HepG2 (cell line): ENCODE measurements around the gene SKA2. TPM values are rescaled to one million over a fixed set of nuclear protein-coding genes. Genes with fewer than 3 reads are reported as not detected.

Experiments
- ARID2 ChIP-seq: sonication (generic); formaldehyde crosslinking; IDR thresholded peaks from 2 replicates; pipeline ENCODE4 v1.8.1; 2022; ENCODE audit warnings: mild to moderate bottlenecking, missing genetic modification reagents, borderline replicate concordance
- CREBL2 ChIP-seq: sonication (generic); formaldehyde crosslinking; IDR thresholded peaks from 2 replicates; pipeline ENCODE4 v1.8.1; 2023; ENCODE audit warnings: missing genetic modification reagents, mild to moderate bottlenecking, borderline replicate concordance
- ISL2 ChIP-seq: sonication (generic); formaldehyde crosslinking; IDR thresholded peaks from 2 replicates; pipeline ENCODE4 v1.5.0; 2020; ENCODE audit warnings: missing genetic modification reagents
- MYC ChIP-seq: sonication (generic); formaldehyde crosslinking; IDR thresholded peaks from 2 replicates; pipeline ENCODE4 v1.9.0; 2021; ENCODE audit warnings: missing genetic modification reagents, borderline replicate concordance
- NCOR1 ChIP-seq: fragments of 200-600 bp; sonication (generic); IDR thresholded peaks from 2 replicates; pipeline ENCODE4 v1.7.0; 2017; ENCODE audit warnings: antibody characterized with exemption, low read length, borderline replicate concordance
- NFE2L1 ChIP-seq: sonication (generic); formaldehyde crosslinking; IDR thresholded peaks from 2 replicates; pipeline ENCODE4 v1.4.0; 2020; ENCODE audit warnings: missing genetic modification reagents, mild to moderate bottlenecking, borderline replicate concordance
- PRPF4 ChIP-seq: fragments of 200-400 bp; formaldehyde crosslinking; IDR thresholded peaks from 2 replicates; pipeline ENCODE4 v1.6.1; 2016; ENCODE audit warnings: low read length, low read depth; ENCODE audit not compliant: poor library complexity, severe bottlenecking
- TFDP1 ChIP-seq: IDR thresholded peaks from 2 replicates; pipeline ENCODE4 v1.6.1; 2016; ENCODE audit warnings: missing compliant biosample characterization, missing genetic modification reagents, borderline replicate concordance
- TMF1 ChIP-seq: sonication (generic); formaldehyde crosslinking; IDR thresholded peaks from 2 replicates; pipeline ENCODE4 v1.8.1; 2022; ENCODE audit warnings: low read depth, missing genetic modification reagents
- ZBTB7A ChIP-seq: sonication (generic); formaldehyde crosslinking; IDR thresholded peaks from 2 replicates; pipeline ENCODE4 v1.8.0; 2022; ENCODE audit warnings: mild to moderate bottlenecking, missing genetic modification reagents
- ZFX ChIP-seq: sonication (generic); formaldehyde crosslinking; IDR thresholded peaks from 2 replicates; pipeline ENCODE4 v1.4.0; 2020; ENCODE audit warnings: mild to moderate bottlenecking, low read depth, missing genetic modification reagents, moderate library complexity
- ZNF18 ChIP-seq: sonication (generic); formaldehyde crosslinking; IDR thresholded peaks from 2 replicates; pipeline ENCODE4 v1.8.0; 2022; ENCODE audit warnings: mild to moderate bottlenecking, missing genetic modification reagents; ENCODE audit not compliant: insufficient replicate concordance
- ZNF263 ChIP-seq: sonication (generic); formaldehyde crosslinking; IDR thresholded peaks from 2 replicates; pipeline ENCODE4 v1.4.0; 2020; ENCODE audit warnings: missing genetic modification reagents
- polyA plus RNA-seq, 8 experiments: library from polyadenylated mRNA; depleted of rRNA in 3 of 8; stranded (reverse) in 7 of 8; unstranded in 1 of 8; fragments of >200 nt; fragmentation: Illumina TruSeq in 4 of 8; extraction: Trizol in 4 of 8; gene quantifications; 2 replicates each; pipeline versions ENCODE4 v1.2.1 to v1.2.3, GENCODE V29; 2011 to 2016; ENCODE audit warnings: low read depth in 4 of 8, missing spikeins in 1 of 8, mixed read lengths in 1 of 8; ENCODE audit not compliant: insufficient read depth in 1 of 8
- total RNA-seq, 5 experiments: library from RNA; depleted of rRNA; stranded (reverse); fragments of >200 nt; fragmentation: Illumina TruSeq; extraction: Trizol; gene quantifications; 2 replicates each; pipeline ENCODE4 v1.2.3, GENCODE V29; 2016; ENCODE audit warnings: low read depth in 1 of 5
- TF ChIP-seq, protein P1 (sequence below): sonication (generic); formaldehyde crosslinking; IDR thresholded peaks from 2 replicates; pipeline ENCODE4 v1.4.0; 2020; ENCODE audit warnings: mild to moderate bottlenecking, missing genetic modification reagents, borderline replicate concordance
- TF ChIP-seq, protein P2 (sequence below): sonication (generic); formaldehyde crosslinking; IDR thresholded peaks from 2 replicates; pipeline ENCODE4 v1.4.0; 2020; ENCODE audit warnings: mild to moderate bottlenecking, missing genetic modification reagents
- TF ChIP-seq, protein P3 (sequence below), 2 experiments: sonication (generic) in 1 of 2; formaldehyde crosslinking in 1 of 2; IDR thresholded peaks; 2 replicates each; pipeline versions ENCODE4 v1.6.1 to v1.9.0; 2014 to 2022; ENCODE audit warnings: antibody characterized with exemption in 1 of 2, borderline replicate concordance in 1 of 2, inconsistent platforms in 1 of 2, low read depth in 1 of 2, missing genetic modification reagents in 1 of 2

Gene SKA2
- total and polyA plus RNA-seq, 2 of the 13 experiments (the other 11 are each of a cell fraction or from before 2014, with no cell fraction given): 18.6 to 91.8 TPM

- TF ChIP-seq, protein P1, sequence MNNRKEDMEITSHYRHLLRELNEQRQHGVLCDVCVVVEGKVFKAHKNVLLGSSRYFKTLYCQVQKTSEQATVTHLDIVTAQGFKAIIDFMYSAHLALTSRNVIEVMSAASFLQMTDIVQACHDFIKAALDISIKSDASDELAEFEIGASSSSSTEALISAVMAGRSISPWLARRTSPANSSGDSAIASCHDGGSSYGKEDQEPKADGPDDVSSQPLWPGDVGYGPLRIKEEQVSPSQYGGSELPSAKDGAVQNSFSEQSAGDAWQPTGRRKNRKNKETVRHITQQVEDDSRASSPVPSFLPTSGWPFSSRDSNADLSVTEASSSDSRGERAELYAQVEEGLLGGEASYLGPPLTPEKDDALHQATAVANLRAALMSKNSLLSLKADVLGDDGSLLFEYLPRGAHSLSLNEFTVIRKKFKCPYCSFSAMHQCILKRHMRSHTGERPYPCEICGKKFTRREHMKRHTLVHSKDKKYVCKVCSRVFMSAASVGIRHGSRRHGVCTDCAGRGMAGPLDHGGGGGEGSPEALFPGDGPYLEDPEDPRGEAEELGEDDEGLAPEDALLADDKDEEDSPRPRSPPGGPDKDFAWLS (CRISPR knock-in tag): no peak
- TF ChIP-seq TFDP1 (CRISPR knock-in tag) (peak; percentile 75; the same call in 1 of the 2 replicates), NCOR1 (peak; percentile 40; the same call in 1 of the 2 replicates), ZBTB7A (CRISPR knock-in tag) (peak; percentile 25; the same call in 1 of the 2 replicates), ZNF18 (peak; percentile 97), NFE2L1 (CRISPR knock-in tag) (no peak), PRPF4 (no peak), MYC (CRISPR knock-in tag) (peak; percentile 55; the same call in 1 of the 2 replicates), ISL2 (CRISPR knock-in tag) (peak; percentile 19; the same call in 1 of the 2 replicates), ARID2 (peak; percentile 15; the same call in 1 of the 2 replicates), ZNF263 (CRISPR knock-in tag) (no peak; the same call in 1 of the 2 replicates), TMF1 (CRISPR knock-in tag) (no peak; the same call in 1 of the 2 replicates), CREBL2 (0 out of 2 replicates have a peak, but pooled peaks have one; percentile 38), ZFX (CRISPR knock-in tag) (peak; percentile 81)
- TF ChIP-seq, protein P2, sequence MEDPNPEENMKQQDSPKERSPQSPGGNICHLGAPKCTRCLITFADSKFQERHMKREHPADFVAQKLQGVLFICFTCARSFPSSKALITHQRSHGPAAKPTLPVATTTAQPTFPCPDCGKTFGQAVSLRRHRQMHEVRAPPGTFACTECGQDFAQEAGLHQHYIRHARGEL (CRISPR knock-in tag): no peak
- TF ChIP-seq, protein P3, sequence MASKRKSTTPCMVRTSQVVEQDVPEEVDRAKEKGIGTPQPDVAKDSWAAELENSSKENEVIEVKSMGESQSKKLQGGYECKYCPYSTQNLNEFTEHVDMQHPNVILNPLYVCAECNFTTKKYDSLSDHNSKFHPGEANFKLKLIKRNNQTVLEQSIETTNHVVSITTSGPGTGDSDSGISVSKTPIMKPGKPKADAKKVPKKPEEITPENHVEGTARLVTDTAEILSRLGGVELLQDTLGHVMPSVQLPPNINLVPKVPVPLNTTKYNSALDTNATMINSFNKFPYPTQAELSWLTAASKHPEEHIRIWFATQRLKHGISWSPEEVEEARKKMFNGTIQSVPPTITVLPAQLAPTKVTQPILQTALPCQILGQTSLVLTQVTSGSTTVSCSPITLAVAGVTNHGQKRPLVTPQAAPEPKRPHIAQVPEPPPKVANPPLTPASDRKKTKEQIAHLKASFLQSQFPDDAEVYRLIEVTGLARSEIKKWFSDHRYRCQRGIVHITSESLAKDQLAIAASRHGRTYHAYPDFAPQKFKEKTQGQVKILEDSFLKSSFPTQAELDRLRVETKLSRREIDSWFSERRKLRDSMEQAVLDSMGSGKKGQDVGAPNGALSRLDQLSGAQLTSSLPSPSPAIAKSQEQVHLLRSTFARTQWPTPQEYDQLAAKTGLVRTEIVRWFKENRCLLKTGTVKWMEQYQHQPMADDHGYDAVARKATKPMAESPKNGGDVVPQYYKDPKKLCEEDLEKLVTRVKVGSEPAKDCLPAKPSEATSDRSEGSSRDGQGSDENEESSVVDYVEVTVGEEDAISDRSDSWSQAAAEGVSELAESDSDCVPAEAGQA (IDR thresholded peaks at IDR 0.05; ENCODE audit: low read depth): peak; percentile 95
- TF ChIP-seq, protein P3 (CRISPR knock-in tag; IDR thresholded peaks at IDR 0.05; ENCODE audit: borderline replicate concordance): no peak
Observed at GRCh38 chr17:59154721-59155438, at the start of gene SKA2 (continued).
